T47D (cell line): Measurements from ENCODE around the gene SHISA8.

ENCODE experiments used
- DNase-seq, 2 experiments: peaks; one replicate each; pipeline versions ENCODE4 v3.0.0 to v3.0.0-alpha.2; 2011 to 2012; ENCODE audit warnings: low read depth in 1 of 2, low spot score in 1 of 2
- JUND ChIP-seq: IDR thresholded peaks from 2 replicates; pipeline ENCODE4 v1.6.1; 2012; ENCODE audit warnings: low read depth
- in situ Hi-C: cut with HindIII; loops from 2 replicates; pipeline ENCODE4 v1.10.0; 2016; ENCODE audit warnings: low sequenced_read_pairs, low pct_unique_long_range_greater_than_20kb

Gene SHISA8

GRCh38 chr22:41907436-41908401 lies 7.2 kb downstream of the SHISA8 start:
- DNase-seq: no peak
- in situ Hi-C loops: no loop called here
- TF ChIP-seq JUND: no peak

DNA sequence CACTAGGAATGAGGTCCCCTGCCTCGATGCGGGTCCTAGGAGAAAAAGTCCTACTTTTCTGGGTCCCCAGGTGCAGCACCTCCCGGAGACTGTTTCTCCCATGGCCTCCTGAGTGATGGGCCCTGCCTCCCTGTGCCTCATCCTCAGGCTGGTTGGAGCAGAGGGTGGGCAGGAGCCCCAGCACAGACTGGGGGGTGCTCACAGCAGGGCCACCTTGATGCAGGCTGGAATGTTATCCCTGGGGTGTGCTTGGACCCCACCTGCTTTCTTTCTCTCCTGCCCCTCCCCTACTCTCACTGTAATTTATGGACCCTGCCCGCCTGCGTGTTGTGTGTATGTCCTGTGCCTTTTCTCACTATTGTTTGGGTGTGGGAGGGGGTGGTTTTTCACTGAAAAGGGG lies 8.1 kb downstream of the SHISA8 start:
- in situ Hi-C loops: no loop called here
- TF ChIP-seq JUND: no peak
- no peak for DNase-seq

GRCh38 chr22:41905411-41906202 lies 9.3 kb downstream of the SHISA8 start:
- TF ChIP-seq JUND: no peak
- in situ Hi-C loops: no loop called here
- DNase-seq: no peak

GRCh38 chr22:41904450-41905410 lies 10.1 kb downstream of the SHISA8 start:
- in situ Hi-C loops: no loop called here
- DNase-seq: no peak
- no peak for TF ChIP-seq JUND

DNA sequence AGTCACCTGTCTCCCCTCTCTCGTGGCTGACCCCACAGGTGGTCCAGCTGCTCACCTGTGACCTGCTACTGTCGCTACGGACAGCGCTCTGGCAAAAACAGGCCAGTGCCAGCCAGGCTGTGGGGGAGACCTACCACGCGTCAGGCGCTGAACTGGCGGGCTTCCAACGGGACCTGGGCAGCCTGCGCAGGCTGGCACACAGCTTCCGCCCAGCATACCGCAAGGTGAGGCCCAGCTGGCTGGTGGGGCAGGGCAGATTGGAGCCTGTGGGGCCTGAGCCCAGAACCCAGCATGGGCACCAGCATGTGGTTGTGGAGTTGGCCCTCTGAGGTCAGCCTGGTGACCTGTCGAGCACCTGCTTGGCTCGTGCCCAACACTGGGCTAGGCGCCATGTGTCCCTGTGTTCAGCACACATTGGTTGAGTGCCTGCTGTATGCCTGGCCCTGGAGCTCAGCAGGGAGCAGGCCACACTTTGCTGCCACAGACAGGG lies 11.9 kb downstream of the SHISA8 start:
- DNase-seq: no peak
- no peak for TF ChIP-seq JUND
- in situ Hi-C loops: no loop called here

- DNase-seq: no peak
- TF ChIP-seq JUND: no peak
- in situ Hi-C loops: no loop called here
These were observed 12.9 kb downstream of the SHISA8 start for GRCh38 chr22:41902016-41902415.

DNA sequence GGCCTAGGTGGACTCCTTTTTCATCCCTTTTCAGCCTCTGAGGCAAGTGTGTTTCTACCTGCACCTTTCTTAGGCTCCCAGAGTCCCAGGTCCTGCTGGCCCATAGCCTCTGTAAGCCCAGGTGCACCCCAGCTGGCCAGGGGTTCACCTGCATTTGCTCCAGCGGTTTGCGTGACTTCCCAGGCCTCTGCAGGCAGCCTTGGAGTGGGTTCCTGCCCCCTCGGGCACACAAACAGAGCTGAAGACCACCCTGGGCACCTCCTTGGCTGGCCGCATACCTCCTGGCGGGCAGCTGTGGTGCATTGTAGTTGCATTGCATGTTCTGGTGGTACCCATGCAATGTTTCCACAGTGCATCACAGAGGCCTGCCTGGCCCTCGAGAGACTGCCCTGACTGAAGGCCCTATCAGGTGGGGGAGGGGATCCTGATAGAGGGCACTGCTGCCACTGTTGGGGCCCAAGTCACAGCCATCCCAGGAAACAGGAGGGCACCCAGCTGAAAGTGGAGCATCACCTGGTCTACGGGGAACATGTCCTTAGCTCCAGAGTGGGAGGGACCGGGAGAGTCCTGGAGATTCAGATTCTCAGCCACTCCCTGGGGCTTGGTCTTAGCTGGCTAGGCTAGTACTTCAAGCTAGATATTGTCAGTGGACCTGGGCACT lies 14.1 kb downstream of the SHISA8 start:
- DNase-seq: no peak
- in situ Hi-C loops: no loop called here
- no peak for TF ChIP-seq JUND

GRCh38 chr22:41899992-41900651 lies 14.8 kb downstream of the SHISA8 start:
- DNase-seq: no peak
- in situ Hi-C loops: no loop called here
- TF ChIP-seq JUND: no peak

DNA sequence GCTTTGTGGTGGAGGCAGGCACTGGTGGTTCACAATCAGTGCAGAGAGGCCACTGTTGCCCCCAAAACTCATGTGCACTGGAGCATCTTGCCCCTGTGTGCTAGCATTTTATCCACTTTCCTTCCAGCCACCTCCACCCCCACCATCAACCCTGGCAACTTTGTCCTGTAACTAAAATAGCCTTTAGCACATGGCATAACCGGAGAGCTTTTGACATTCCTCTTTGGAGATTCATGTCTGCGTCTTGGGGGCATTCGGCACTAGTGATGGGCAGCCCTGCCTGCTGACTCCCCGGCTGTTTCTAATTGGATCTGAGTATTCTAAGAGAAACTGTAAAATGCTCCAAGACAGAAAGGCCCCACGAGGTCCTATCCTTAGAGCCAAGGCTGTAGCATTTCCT lies 15.8 kb downstream of the SHISA8 start:
- in situ Hi-C loops: no loop called here

DNA sequence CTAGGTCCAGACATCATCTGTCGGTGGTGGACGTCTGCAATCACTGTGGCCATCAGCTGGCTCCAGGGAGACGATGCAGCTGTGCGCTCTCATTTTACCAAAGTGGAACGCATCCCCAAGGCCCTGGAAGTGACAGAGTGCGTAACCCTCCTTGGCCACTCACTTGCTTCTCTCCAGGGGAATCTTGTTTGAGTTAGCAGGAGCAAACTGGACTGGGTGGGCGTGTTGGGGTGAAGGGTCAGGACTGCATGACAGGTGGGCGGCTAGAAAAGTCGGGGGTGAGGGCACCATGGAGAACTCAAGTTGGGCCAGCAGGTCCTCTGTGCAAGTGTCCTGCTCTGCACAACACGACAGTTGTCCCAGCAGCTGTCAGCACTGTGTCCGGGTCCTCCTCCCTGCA lies 16.2 kb downstream of the SHISA8 start:
- TF ChIP-seq JUND: no peak
- in situ Hi-C loops: no loop called here
- DNase-seq: no peak

More for the DNA sequence above, 15.8 kb downstream of the SHISA8 start:
- DNase-seq: no peak
- no peak for TF ChIP-seq JUND
